Osteoblast (primary cell): Measurements from ENCODE around the gene DCST2. TPM values are rescaled to one million over a fixed set of nuclear protein-coding genes. Genes with fewer than 3 reads are reported as not detected.
A peak's percentile ranks its signal among the peaks of the same experiment; 100 is the strongest.

ENCODE experiments used
- DNase-seq: peaks from one replicate; pipeline ENCODE4 v3.0.0; 2011; ENCODE audit warnings: low spot score, mixed read lengths; ENCODE audit not compliant: insufficient read length; ENCODE audit errors: missing footprints
- H2AFZ ChIP-seq: 2 replicates; pipeline ENCODE4 v1.6.0; 2011; ENCODE audit warnings: mild to moderate bottlenecking, low read length
- H3K27ac ChIP-seq: 2 replicates; pipeline ENCODE4 v1.5.1; 2011; ENCODE audit warnings: mild to moderate bottlenecking, low read depth, low read length, moderate library complexity
- H3K27me3 ChIP-seq: 2 replicates; pipeline ENCODE4 v1.6.0; 2012; ENCODE audit warnings: mild to moderate bottlenecking, control low read depth, inconsistent platforms, low read length, moderate library complexity; ENCODE audit not compliant: insufficient read depth
- H3K36me3 ChIP-seq: 2 replicates; pipeline ENCODE4 v1.5.1; 2011; ENCODE audit warnings: mild to moderate bottlenecking, low read length, control low read depth, moderate library complexity; ENCODE audit not compliant: insufficient read depth
- H3K4me1 ChIP-seq: 2 replicates; pipeline ENCODE4 v1.5.1; 2011; ENCODE audit warnings: mild to moderate bottlenecking, low read length, control low read depth, moderate library complexity; ENCODE audit not compliant: insufficient read depth
- H3K4me2 ChIP-seq: 2 replicates; pipeline ENCODE4 v1.6.0; 2011; ENCODE audit warnings: mild to moderate bottlenecking, low read length; ENCODE audit not compliant: insufficient read depth
- H3K4me3 ChIP-seq: fragments of 200-600 bp; sonication (generic); 3 replicates; pipeline ENCODE4 v1.5.1; 2012; ENCODE audit warnings: mild to moderate bottlenecking, low read length, inconsistent platforms; ENCODE audit not compliant: insufficient read depth
- H3K79me2 ChIP-seq: 2 replicates; pipeline ENCODE4 v1.6.0; 2012; ENCODE audit warnings: mild to moderate bottlenecking, low read length, control low read depth, inconsistent platforms; ENCODE audit not compliant: insufficient read depth
- H3K9me3 ChIP-seq: 2 replicates; pipeline ENCODE4 v1.5.1; 2011; ENCODE audit warnings: low read depth, low read length, control low read depth
- H4K20me1 ChIP-seq: 2 replicates; pipeline ENCODE4 v1.6.0; 2012; ENCODE audit warnings: mild to moderate bottlenecking, low read length, control low read depth; ENCODE audit not compliant: insufficient read depth
- CTCF ChIP-seq: IDR thresholded peaks from 2 replicates; pipeline ENCODE4 v1.5.1; 2011; ENCODE audit warnings: mild to moderate bottlenecking, low read depth, low read length, moderate library complexity; ENCODE audit errors: extremely low read depth
- total RNA-seq: library from RNA; depleted of rRNA; stranded (reverse); fragments of >200 nt; gene quantifications from 2 replicates; pipeline ENCODE4 v1.2.3, GENCODE V29; 2012

The DCST2 gene
- total RNA-seq, 1 donor, result not detected

DNA sequence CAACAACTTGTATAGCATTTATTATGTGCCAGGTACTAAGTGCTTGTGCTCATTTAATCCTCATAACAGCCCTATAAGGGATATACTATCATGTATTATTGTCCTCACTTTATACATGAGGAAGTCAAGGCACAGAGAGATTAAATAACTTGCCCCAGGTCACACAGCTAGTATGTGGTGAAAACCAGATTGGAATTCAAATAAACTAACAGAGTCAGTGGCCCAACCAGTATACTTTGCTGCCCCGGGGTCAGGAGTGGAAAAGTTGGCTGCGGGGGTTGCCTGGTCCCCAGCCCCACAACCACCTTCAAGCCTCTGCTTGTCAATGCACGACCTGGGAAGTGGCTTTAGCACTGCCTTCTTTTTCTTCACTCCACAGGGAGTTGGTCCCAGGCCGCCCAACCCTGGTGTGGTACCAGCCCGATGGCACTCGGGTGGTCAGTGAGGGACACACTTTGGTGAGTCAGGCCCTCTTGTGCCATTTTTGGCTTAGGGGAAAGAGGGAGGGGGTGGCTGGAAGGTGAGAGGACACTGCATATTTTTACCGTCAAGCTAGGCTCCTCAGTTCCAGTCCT is 20.0 kb upstream of the DCST2 start:
- Histone ChIP-seq H3K79me2 (peaks cover 16% of the 10 kb centered on the region), H4K20me1 (peaks cover 5% of the 10 kb centered on the region), H2AFZ (no peak overlapping the region), H3K4me3 (no peak overlapping the region), H3K4me2 (no peak overlapping the region), H3K27me3 (no peaks in the 10 kb centered on the region), H3K36me3 (peaks cover 32% of the 10 kb centered on the region), H3K4me1 (peaks cover 21% of the 10 kb centered on the region), H3K27ac (no peak overlapping the region), H3K9me3 (no peaks in the 10 kb centered on the region)
- no peak for DNase-seq
- TF ChIP-seq CTCF, result no peak

DNA sequence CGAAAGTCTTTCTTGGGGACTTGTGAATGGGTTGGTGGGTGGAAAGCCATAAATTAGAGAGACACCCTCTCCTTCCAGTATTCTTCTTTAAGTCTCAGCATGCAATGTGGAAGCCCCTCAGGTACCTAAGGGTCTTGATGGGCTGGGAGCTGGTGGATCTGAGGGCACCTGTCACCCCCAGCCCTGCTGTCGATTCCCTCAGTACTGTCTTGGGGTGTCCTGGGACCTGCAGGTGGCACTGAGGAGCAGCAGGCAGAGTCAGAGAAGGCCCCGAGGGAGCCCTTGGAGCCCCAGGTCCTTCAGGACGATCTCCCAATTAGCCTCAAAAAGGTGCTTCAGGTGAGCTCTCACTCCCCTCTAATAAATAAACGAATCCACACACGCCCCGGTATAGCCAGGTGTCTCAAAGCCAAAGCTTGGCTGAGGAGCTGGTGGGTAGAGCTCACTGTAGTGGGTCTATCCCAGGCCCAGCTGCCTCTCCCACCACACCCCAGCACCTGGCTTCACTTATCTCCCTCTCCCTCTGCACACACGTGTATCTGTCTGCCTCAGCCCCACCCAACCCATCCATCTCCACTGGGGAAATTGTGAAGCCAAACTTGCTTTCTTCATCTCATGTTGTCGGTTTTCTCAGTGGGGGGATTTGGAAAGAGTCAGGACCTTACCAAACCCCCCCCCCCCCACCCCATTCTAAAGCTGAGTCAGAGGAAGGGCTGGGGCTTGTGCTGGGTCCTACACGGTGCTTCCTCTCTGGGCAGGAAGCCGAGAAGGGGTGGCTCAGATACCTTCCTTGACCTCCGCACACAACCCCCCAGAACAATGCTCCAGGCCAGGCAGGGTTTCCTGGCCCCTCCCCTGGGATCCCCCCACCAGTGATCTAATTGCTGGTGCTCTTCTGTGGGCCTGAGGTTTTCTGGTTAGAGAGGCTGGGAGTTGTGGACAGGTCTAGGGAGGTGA is 19.1 kb upstream of the DCST2 start:
- Histone ChIP-seq H3K36me3 (peaks cover 24% of the 10 kb centered on the region), H3K79me2 (peaks cover 16% of the 10 kb centered on the region), H4K20me1 (peaks cover 5% of the 10 kb centered on the region), H3K4me2 (peak overlapping the region; percentile 98), H3K4me3 (peak overlapping the region; percentile 85), H3K27ac (no peak overlapping the region), H3K27me3 (no peaks in the 10 kb centered on the region), H2AFZ (no peak overlapping the region), H3K4me1 (peaks cover 21% of the 10 kb centered on the region), H3K9me3 (no peaks in the 10 kb centered on the region)
- TF ChIP-seq CTCF, result peak; percentile 24
- DNase-seq, result no peak

DNA sequence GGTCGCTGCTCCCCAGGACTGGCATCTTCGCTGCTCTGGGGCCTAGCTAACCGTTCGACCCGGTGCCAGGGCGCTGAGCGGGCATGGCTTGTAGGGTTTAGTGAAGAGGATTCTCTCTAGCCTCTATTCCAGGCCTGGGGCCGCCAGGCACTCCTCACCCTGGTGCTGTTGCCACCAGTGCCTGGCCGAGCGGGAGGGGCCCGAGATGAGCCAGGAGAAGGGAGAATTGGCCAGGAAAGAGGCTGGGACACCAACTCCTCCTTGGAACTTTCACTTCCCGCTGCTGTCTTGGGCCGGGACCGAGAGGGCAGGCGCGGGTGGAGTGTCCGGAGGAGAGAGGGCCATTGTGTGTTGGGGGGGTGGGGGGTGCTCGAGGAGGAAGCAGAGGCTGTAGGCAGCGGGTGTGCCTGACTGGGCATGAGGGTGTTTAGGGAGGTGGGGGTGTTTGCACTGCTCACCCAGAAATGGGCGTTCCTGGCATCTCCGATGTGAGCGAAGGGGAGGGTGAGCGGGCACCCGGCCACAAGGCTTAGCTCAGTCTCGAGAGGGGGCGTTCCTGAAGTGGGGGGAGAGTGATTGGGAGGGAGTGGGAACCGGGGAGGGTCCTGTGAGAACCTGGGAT is 18.3 kb upstream of the DCST2 start:
- Histone ChIP-seq H3K27ac (peak overlapping the region; percentile 58), H3K79me2 (peaks cover 16% of the 10 kb centered on the region), H3K4me3 (peak overlapping the region; percentile 85), H2AFZ (peak overlapping the region; percentile 66), H4K20me1 (peaks cover 5% of the 10 kb centered on the region), H3K4me1 (peaks cover 21% of the 10 kb centered on the region), H3K36me3 (peaks cover 16% of the 10 kb centered on the region), H3K4me2 (peak overlapping the region; percentile 98), H3K9me3 (no peaks in the 10 kb centered on the region), H3K27me3 (no peaks in the 10 kb centered on the region)
- no peak for TF ChIP-seq CTCF
- DNase-seq, result peak; percentile 98
